DND-41 (cell line): ENCODE data around the gene CAMKV.

ENCODE experiments used
- ATAC-seq: fragments of 200-7000 bp; cut with Tn5 transposase; 3 replicates; pipeline ENCODE4 v1.9.1; 2021; ENCODE audit warnings: low read depth; ENCODE audit not compliant: insufficient read depth
- DNase-seq: peaks from one replicate; pipeline ENCODE4 v3.0.0-alpha.2; 2020
- H2AFZ ChIP-seq: 2 replicates; pipeline ENCODE4 v1.6.0; 2012; ENCODE audit warnings: low read depth, low read length
- H3K27ac ChIP-seq: 2 replicates; pipeline ENCODE4 v1.5.1; 2012; ENCODE audit warnings: low read length, inconsistent platforms
- H3K27me3 ChIP-seq: fragments of 200-600 bp; sonication (generic); 2 replicates; pipeline ENCODE4 v1.6.0; 2012; ENCODE audit warnings: low read length, mild to moderate bottlenecking, inconsistent platforms; ENCODE audit not compliant: insufficient read depth, poor library complexity
- H3K36me3 ChIP-seq: 2 replicates; pipeline ENCODE4 v1.5.1; 2012; ENCODE audit warnings: low read length, inconsistent platforms; ENCODE audit not compliant: insufficient read depth
- H3K4me1 ChIP-seq: 2 replicates; pipeline ENCODE4 v1.5.1; 2012; ENCODE audit warnings: mild to moderate bottlenecking, low read length; ENCODE audit not compliant: insufficient read depth
- H3K4me2 ChIP-seq: 2 replicates; pipeline ENCODE4 v1.6.0; 2012; ENCODE audit warnings: mild to moderate bottlenecking, moderate library complexity, low read length, inconsistent platforms; ENCODE audit not compliant: insufficient read depth
- H3K4me3 ChIP-seq, 2 experiments: fragments of 200-600 bp in 1 of 2; shearing (Covaris generic) in 1 of 2; 2 replicates each; pipeline ENCODE4 v1.5.1; 2012 to 2016; ENCODE audit warnings: inconsistent platforms in 2 of 2, low read length in 2 of 2, mild to moderate bottlenecking in 2 of 2, low read depth in 1 of 2, moderate library complexity in 1 of 2
- H3K79me2 ChIP-seq: 2 replicates; pipeline ENCODE4 v1.6.0; 2012; ENCODE audit warnings: low read length, inconsistent platforms; ENCODE audit not compliant: insufficient read depth
- H3K9ac ChIP-seq: 2 replicates; pipeline ENCODE4 v1.6.0; 2012; ENCODE audit warnings: low read depth, mild to moderate bottlenecking, inconsistent platforms, low read length, moderate library complexity
- H3K9me3 ChIP-seq: 2 replicates; pipeline ENCODE4 v1.5.1; 2012; ENCODE audit warnings: low read length, moderate library complexity, mild to moderate bottlenecking, inconsistent platforms; ENCODE audit not compliant: insufficient read depth, severe bottlenecking
- H4K20me1 ChIP-seq: 2 replicates; pipeline ENCODE4 v1.6.0; 2012; ENCODE audit warnings: low read length; ENCODE audit not compliant: insufficient read depth
- EZH2 ChIP-seq: IDR thresholded peaks from 3 replicates; pipeline ENCODE4 v1.6.1; 2012; ENCODE audit warnings: borderline replicate concordance, low read depth, mild to moderate bottlenecking, moderate library complexity, low read length, inconsistent platforms; ENCODE audit not compliant: severe bottlenecking
- TF ChIP-seq, protein P1 (sequence below): IDR thresholded peaks from 2 replicates; pipeline ENCODE4 v1.5.1; 2012; ENCODE audit warnings: borderline replicate concordance, low read length, moderate library complexity, mild to moderate bottlenecking; ENCODE audit not compliant: poor library complexity, severe bottlenecking; ENCODE audit errors: extremely low read depth

Gene CAMKV

DNA sequence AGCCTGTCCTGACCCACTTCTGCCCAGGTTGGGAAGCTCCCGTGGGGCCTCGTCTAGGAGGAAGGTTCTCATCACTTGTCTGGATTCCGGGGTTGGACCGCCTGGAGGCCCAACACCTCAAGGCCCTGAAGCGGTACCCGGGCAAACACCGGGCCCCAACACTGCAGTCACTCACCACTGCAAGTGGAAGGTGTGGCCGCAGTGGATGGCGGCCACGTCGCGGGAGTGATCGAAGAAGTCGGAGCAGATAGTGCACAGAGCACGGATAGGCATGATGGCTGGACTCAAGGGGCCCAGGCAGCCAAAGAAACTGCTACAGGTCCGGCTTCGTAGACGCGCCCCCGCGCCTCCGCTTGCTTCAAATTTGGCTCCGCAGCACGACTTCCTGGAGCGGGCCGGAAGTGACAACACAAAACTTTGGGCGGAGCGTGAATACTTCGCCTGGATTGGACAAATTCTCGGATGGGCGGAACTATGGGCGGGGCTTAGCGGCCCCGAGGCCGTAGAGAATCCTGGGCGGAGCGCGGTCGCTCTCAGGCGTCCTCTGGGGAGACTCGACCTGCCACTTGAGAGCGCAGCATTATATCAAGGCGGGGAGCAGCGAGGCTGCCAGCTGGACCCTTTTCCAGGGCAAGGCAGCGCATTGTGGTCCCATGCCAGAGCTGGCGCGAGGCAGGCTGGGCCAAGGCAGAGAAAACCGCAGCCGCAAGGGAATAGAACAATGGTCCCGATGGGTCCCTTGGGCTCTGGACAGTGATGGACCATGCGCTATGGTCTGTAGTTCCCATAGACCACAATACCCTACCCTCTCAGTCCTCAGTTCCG, 13.3 kb downstream of the CAMKV start, which contains the start of gene TRAIP:
Gene TRAIP (minus strand): TSS at position 384 of the 825 bp plus-strand sequence. CDS start 111 bp downstream, at position 273.
- Histone ChIP-seq H3K9ac (peak within 1 kb of the TSS; percentile 79), H3K4me1 (peaks cover 32% of the 10 kb centered on the region), H3K4me2 (peak within 1 kb of the TSS; percentile 90), H3K36me3 (no peaks in the 10 kb centered on the region), H3K9me3 (no peaks in the 10 kb centered on the region), H3K27me3 (no peaks in the 10 kb centered on the region), H3K4me3 (peak within 1 kb of the TSS; percentile 65 to 92), H3K27ac (peak within 1 kb of the TSS; percentile 82), H2AFZ (peak within 1 kb of the TSS; percentile 98), H4K20me1 (peaks cover 5% of the 10 kb centered on the region; the same call in 1 of the 2 replicates), H3K79me2 (peaks cover 38% of the 10 kb centered on the region)
- DNase-seq (peak; percentile 95), ATAC-seq (peak; percentile 98)
- TF ChIP-seq, protein P1, sequence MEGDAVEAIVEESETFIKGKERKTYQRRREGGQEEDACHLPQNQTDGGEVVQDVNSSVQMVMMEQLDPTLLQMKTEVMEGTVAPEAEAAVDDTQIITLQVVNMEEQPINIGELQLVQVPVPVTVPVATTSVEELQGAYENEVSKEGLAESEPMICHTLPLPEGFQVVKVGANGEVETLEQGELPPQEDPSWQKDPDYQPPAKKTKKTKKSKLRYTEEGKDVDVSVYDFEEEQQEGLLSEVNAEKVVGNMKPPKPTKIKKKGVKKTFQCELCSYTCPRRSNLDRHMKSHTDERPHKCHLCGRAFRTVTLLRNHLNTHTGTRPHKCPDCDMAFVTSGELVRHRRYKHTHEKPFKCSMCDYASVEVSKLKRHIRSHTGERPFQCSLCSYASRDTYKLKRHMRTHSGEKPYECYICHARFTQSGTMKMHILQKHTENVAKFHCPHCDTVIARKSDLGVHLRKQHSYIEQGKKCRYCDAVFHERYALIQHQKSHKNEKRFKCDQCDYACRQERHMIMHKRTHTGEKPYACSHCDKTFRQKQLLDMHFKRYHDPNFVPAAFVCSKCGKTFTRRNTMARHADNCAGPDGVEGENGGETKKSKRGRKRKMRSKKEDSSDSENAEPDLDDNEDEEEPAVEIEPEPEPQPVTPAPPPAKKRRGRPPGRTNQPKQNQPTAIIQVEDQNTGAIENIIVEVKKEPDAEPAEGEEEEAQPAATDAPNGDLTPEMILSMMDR, result no peak
- TF ChIP-seq EZH2, result no peak

DNA sequence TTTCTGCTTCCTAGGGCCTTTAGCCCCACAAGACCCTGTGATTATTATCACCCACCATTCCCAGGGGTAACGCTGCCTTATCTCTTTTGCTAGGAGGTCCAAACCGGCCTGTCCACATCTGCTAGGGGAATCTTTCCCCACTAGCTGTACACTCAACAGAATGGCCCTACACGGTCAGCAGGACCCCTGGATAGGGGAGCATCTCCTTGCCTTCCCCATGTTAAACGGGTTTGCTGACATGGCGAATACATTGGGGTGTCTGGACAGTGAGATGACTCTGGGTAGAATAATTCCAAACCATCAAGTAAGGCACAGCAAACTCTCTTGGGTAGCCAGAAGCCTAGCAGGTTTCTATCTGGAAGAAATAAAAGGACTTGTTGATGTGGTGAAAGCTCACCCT, 14.0 kb downstream of the CAMKV start:
- ATAC-seq, result no peak
- Histone ChIP-seq H3K36me3 (no peaks in the 10 kb centered on the region), H3K4me3 (peak overlapping the region; percentile 65 to 92), H3K27ac (peak overlapping the region; percentile 82), H3K4me1 (peaks cover 32% of the 10 kb centered on the region), H3K79me2 (peaks cover 45% of the 10 kb centered on the region), H2AFZ (peak overlapping the region; percentile 98), H3K9me3 (no peaks in the 10 kb centered on the region), H3K9ac (peak overlapping the region; percentile 79), H3K4me2 (peak overlapping the region; percentile 90), H3K27me3 (no peaks in the 10 kb centered on the region), H4K20me1 (peaks cover 5% of the 10 kb centered on the region; the same call in 1 of the 2 replicates)
- no peak for DNase-seq
- TF ChIP-seq, protein P1, result no peak
- no peak for TF ChIP-seq EZH2

DNA sequence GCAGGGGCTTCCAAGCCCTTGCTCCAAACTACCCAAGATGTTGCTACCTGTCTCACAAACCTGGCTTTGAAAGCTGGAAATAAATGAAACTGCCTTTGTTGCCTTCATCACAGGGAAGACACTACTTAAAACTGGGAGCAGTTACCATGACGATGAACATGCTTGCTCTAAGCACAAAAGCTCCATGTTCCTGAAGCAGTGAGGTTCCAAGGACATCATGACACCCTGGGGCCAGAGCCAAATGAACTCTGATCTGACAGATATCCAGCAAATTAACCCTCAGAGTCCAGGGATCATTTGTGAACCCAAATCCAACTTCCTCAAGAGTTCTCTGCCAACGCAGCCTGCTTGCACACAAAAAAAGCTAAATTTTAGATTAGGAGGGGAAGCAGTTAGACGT, 24.0 kb downstream of the CAMKV start:
- ATAC-seq (no peak), DNase-seq (no peak)
- Histone ChIP-seq H2AFZ (no peak overlapping the region), H3K9ac (no peak overlapping the region), H3K9me3 (no peaks in the 10 kb centered on the region), H3K27me3 (no peaks in the 10 kb centered on the region), H3K79me2 (peaks cover 4% of the 10 kb centered on the region; the same call in 1 of the 2 replicates), H3K36me3 (peaks cover 74% of the 10 kb centered on the region), H3K4me3 (no peak overlapping the region), H3K27ac (no peak overlapping the region), H4K20me1 (no peaks in the 10 kb centered on the region), H3K4me2 (no peak overlapping the region), H3K4me1 (no peaks in the 10 kb centered on the region)
- no peak for TF ChIP-seq EZH2
- TF ChIP-seq, protein P1, result no peak
